Endothelial cell of umbilical vein (primary cell): ENCODE measurements around the gene NFATC2IP. TPM values are rescaled to one million over a fixed set of nuclear protein-coding genes. Genes with fewer than 3 reads are reported as not detected.
A peak's percentile ranks its signal among the peaks of the same experiment; 100 is the strongest.

ENCODE experiments used
- BruUV-seq: library from RNA; stranded (reverse); fragments of 400-500 nt; replicated peaks from 2 replicates; lab custom pipeline; 2021; lab: Mats Ljungman, UMichigan
- CTCF ChIA-PET: fragments of 300-600, 350-600 bp; sonication (Branson Sonifier 250); formaldehyde crosslinking; loops from one replicate; lab custom pipeline; 2021; ENCODE audit warnings: antibody characterized with exemption, inconsistent platforms; lab: Charles Lee
- POLR2A ChIA-PET: fragments of 300-600, 350-600 bp; sonication (Branson Sonifier 250); formaldehyde crosslinking; loops from one replicate; lab custom pipeline; 2021; ENCODE audit warnings: antibody characterized with exemption, inconsistent platforms; lab: Charles Lee
- DNase-seq: peaks from one replicate; pipeline ENCODE4 v3.0.0-alpha.2; 2011; ENCODE audit warnings: low read depth, low spot score
- FAIRE-seq: peaks from 2 replicates; lab custom pipeline; 2011; peaks lifted over from hg19 to GRCh38; lab: Jason Lieb, UNC
- H2AFZ ChIP-seq: 2 replicates; pipeline ENCODE4 v1.6.0; 2012; ENCODE audit warnings: low read depth, low read length, control low read depth, inconsistent platforms
- H3K27ac ChIP-seq: 2 replicates; pipeline ENCODE4 v1.5.1; 2011; ENCODE audit warnings: low read depth, mild to moderate bottlenecking, control low read depth, low read length, moderate library complexity; ENCODE audit not compliant: insufficient read depth
- H3K27me3 ChIP-seq, 2 experiments: 2 replicates each; pipeline versions ENCODE4 v1.6.0 to v1.6.1; 2011; ENCODE audit warnings: low read length in 2 of 2, mixed read lengths in 1 of 2; ENCODE audit not compliant: control insufficient read depth in 2 of 2, insufficient read depth in 2 of 2
- H3K36me3 ChIP-seq, 2 experiments: 2 replicates in 1 of 2; 3 replicates in 1 of 2; pipeline ENCODE4 v1.5.1; 2011; ENCODE audit warnings: low read length in 2 of 2, mild to moderate bottlenecking in 1 of 2, moderate library complexity in 1 of 2; ENCODE audit not compliant: control insufficient read depth in 2 of 2, insufficient read depth in 2 of 2; ENCODE audit errors: extremely low read depth in 1 of 2
- H3K4me1 ChIP-seq: 3 replicates; pipeline ENCODE4 v1.5.1; 2011; ENCODE audit warnings: mild to moderate bottlenecking, low read length; ENCODE audit not compliant: control insufficient read depth, insufficient read depth; ENCODE audit errors: extremely low read depth
- H3K4me2 ChIP-seq: 2 replicates; pipeline ENCODE4 v1.6.1; 2011; ENCODE audit warnings: low read length, control low read depth, mixed read lengths; ENCODE audit not compliant: insufficient read depth
- H3K4me3 ChIP-seq, 3 experiments: fragments of 200-600 bp in 1 of 3; sonication (generic), shearing (Covaris generic) in 1 of 3; replicated peaks in 1 of 3; 2 replicates each; pipeline ENCODE4 v1.5.1; 2011 to 2016; ENCODE audit warnings: control low read depth in 3 of 3, low read length in 3 of 3, mild to moderate bottlenecking in 2 of 3, inconsistent platforms in 1 of 3, low read depth in 1 of 3, moderate library complexity in 1 of 3; ENCODE audit not compliant: insufficient read depth in 1 of 3
- H3K79me2 ChIP-seq: 2 replicates; pipeline ENCODE4 v1.6.0; 2012; ENCODE audit warnings: low read length, inconsistent platforms; ENCODE audit not compliant: control insufficient read depth, insufficient read depth
- H3K9ac ChIP-seq: replicated peaks from 2 replicates; pipeline ENCODE3; 2011; ENCODE audit warnings: low read length, control low read depth; ENCODE audit not compliant: insufficient read depth; ENCODE audit errors: extremely low read depth
- H3K9me1 ChIP-seq: replicated peaks from 3 replicates; pipeline ENCODE4 v1.6.0; 2011; ENCODE audit warnings: mild to moderate bottlenecking, low read length; ENCODE audit not compliant: control insufficient read depth, insufficient read depth; ENCODE audit errors: extremely low read depth
- H3K9me3 ChIP-seq: replicated peaks from 2 replicates; pipeline ENCODE4 v1.5.1; 2012; ENCODE audit warnings: low read length, inconsistent platforms; ENCODE audit not compliant: control insufficient read depth, insufficient read depth
- H4K20me1 ChIP-seq: replicated peaks from 2 replicates; pipeline ENCODE3; 2011; ENCODE audit warnings: mild to moderate bottlenecking, low read length; ENCODE audit not compliant: control insufficient read depth, insufficient read depth; ENCODE audit errors: extremely low read depth
- EZH2 ChIP-seq: IDR thresholded peaks from 2 replicates; pipeline ENCODE4 v1.6.1; 2012; ENCODE audit warnings: borderline replicate concordance, low read depth, mild to moderate bottlenecking, moderate library complexity, low read length, inconsistent platforms; ENCODE audit not compliant: severe bottlenecking
- FOS ChIP-seq: IDR thresholded peaks from 2 replicates; pipeline ENCODE4 v1.6.1; 2011; ENCODE audit warnings: mild to moderate bottlenecking, low read length, moderate library complexity, borderline replicate concordance; ENCODE audit not compliant: insufficient read depth
- GATA2 ChIP-seq: IDR thresholded peaks from 2 replicates; pipeline ENCODE4 v1.7.0; 2011; ENCODE audit warnings: low read depth, mild to moderate bottlenecking, moderate library complexity, mixed read lengths, low read length; ENCODE audit not compliant: insufficient read length, insufficient read depth
- JUN ChIP-seq: IDR thresholded peaks from 2 replicates; pipeline ENCODE4 v1.6.1; 2011; ENCODE audit warnings: borderline replicate concordance, low read depth; ENCODE audit not compliant: insufficient read length, insufficient read depth
- MAX ChIP-seq: IDR thresholded peaks from 2 replicates; pipeline ENCODE4 v1.6.1; 2011; ENCODE audit not compliant: insufficient read depth, insufficient read length
- MYC ChIP-seq: IDR thresholded peaks from one replicate; pipeline ENCODE4 v1.6.1; 2011; ENCODE audit warnings: mild to moderate bottlenecking, low read depth, low read length
- POLR2A ChIP-seq: IDR thresholded peaks from 2 replicates; pipeline ENCODE4 v1.6.1; 2012; ENCODE audit warnings: low read depth, mild to moderate bottlenecking, control low read depth, low read length
- POLR2AphosphoS5 ChIP-seq: IDR thresholded peaks from 2 replicates; pipeline ENCODE4 v1.6.1; 2012; ENCODE audit warnings: low read depth, mild to moderate bottlenecking, control low read depth, low read length, moderate library complexity; ENCODE audit not compliant: insufficient read depth
- dilution Hi-C: fragments of 300-500 bp; cut with MboI; formaldehyde crosslinking; loops from one replicate; pipeline ENCODE4 v1.15.0; 2019; ENCODE audit warnings: low sequenced_read_pairs; ENCODE audit not compliant: extremely low pct_ligation_motif_present
- intact Hi-C: fragments of 100-400 bp; cut with micrococcal nuclease; formaldehyde crosslinking; loops from one replicate; pipeline ENCODE4 v1.10.0; 2022
- polyA plus RNA-seq, 4 experiments: library from polyadenylated mRNA; depleted of rRNA in 3 of 4; stranded (reverse) in 3 of 4; unstranded in 1 of 4; fragments of >200 nt; gene quantifications; 2 replicates each; pipeline versions ENCODE4 v1.2.1 to v1.2.3, GENCODE V29; 2011 to 2012; ENCODE audit warnings: missing spikeins in 1 of 4
- total RNA-seq: library from RNA; stranded (reverse); gene quantifications from 2 replicates; pipeline ENCODE4 v1.2.3, GENCODE V29; 2021

The NFATC2IP gene
- total and polyA plus RNA-seq, 2 donors (not counting 3 experiments of a cell fraction or from before 2014, with no cell fraction given): 64.1 to 69.6 TPM

GRCh38 chr16:28975158-28975599, 24.4 kb downstream of the NFATC2IP start:
- no peaks in the 10 kb centered on the region for H4K20me1 ChIP-seq
- TF ChIP-seq MAX (no peak), MYC (no peak), EZH2 (no peak), POLR2A (no peak), POLR2AphosphoS5 (no peak), FOS (no peak), JUN (no peak), GATA2 (no peak)
- H3K27ac ChIP-seq: no peak overlapping the region
- no TSS peak for BruUV-seq
- DNase-seq (no peak), FAIRE-seq (no peak)
- POLR2A ChIA-PET: no interaction called here
- H3K9me1 ChIP-seq: no peaks in the 10 kb centered on the region
- dilution Hi-C loops: no loop called here
- intact Hi-C loops: loop anchor here (2.0 kb wide), 1 partner anchor 24 kb away; the partner anchor contains the start of gene NFATC2IP
- CTCF ChIA-PET: no interaction called here
- H3K4me3 ChIP-seq: peak overlapping the region; percentile 31 to 100 (median 84)
- H3K36me3 ChIP-seq: peaks cover 0 to 9% of the 10 kb centered on the region in 2 experiments
- H3K4me2 ChIP-seq: peak overlapping the region; percentile 18
- peak overlapping the region; percentile 80 for H2AFZ ChIP-seq
- peaks cover 15% of the 10 kb centered on the region for H3K79me2 ChIP-seq
- H3K27me3 ChIP-seq: no peaks in the 10 kb centered on the region
- peaks cover 7% of the 10 kb centered on the region for H3K4me1 ChIP-seq
- peak overlapping the region; percentile 99 for H3K9ac ChIP-seq
- H3K9me3 ChIP-seq: no peaks in the 10 kb centered on the region
